Activated CD8-positive, alpha-beta memory T cell treated with anti-CD3 and anti-CD28 coated beads for 24 hours (primary cell): Measurements from ENCODE around the gene FBXW7.

ENCODE experiments used
- DNase-seq: peaks from one replicate; pipeline ENCODE4 v3.0.0-alpha.2; 2020

FBXW7 gene

DNA sequence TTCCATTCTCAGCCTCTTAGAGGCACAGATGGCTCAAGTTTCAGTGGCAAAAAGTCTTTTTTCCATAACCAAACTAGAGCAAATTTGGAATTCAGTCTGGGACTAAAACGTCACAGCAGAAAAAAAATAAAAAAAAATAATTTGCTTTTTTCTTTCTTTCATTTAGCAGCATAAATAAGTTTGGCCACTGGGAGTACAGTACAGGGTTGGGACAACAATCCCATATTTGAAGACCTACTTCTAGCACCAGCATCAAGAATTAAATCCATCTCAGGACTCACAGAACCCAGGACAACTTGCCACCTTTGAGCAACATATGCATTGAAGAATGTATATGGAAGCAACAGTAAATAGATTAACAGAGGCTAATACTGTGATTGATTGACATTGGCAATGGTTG is 214.0 kb downstream of the FBXW7 start:
- DNase-seq = no peak

DNA sequence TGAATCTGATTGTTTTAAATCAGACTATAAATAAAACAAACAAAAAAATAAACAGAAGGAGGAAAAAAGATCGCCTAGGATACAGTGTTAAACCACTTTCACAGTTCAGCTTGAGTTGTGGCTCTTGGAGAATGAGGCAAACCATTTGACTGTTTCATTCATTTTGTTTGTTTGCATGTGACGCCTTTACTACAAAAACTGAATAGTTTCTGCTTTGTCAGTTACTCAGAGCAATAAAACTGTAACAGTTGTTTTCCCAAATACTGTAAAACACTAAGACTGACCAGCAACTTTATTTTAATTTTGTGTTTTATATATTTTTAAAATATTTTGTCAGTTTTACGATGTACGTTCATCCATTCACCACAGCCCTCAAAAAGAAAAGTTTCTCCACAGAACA is 214.5 kb downstream of the FBXW7 start:
- DNase-seq = no peak

DNA sequence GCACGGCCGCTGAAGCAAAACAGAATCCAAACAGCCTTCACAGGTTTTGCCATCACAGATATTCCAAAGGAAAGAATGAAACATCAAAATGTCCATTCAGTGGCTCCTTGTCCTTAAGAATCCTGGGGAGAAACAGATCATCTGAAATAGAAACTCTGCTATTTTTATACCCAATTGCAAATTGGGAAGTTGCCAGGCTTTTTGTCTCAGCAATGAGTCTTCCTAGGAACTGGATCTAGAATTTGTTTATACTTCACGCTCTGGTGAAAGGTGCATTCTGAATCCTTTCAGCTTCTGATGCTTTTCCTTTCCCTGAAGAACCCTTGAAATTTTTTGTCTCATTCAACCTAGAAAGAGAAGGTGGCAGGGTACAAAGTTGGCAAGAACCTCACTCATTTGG is 218.9 kb downstream of the FBXW7 start:
- DNase-seq = no peak

DNA sequence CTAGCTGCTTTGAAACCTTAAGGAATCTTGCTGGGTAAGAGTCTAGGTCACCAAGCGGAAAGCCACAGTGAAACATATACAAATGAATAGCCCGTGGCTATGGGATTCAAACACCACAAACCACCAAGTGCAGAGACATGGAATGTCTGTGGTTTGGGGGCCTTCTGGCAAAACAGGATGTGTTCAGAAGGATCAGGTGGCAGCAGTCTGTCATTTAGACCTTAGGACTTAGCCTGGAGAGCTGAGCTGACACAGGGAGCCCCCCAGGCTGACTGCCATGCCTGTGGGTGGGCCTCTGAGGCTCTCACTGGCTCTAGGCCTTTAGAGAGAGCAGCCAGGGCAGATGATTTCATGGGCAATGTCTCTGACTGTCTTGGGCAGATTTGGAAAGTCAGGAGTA is 225.6 kb downstream of the FBXW7 start:
- no peak for DNase-seq

DNA sequence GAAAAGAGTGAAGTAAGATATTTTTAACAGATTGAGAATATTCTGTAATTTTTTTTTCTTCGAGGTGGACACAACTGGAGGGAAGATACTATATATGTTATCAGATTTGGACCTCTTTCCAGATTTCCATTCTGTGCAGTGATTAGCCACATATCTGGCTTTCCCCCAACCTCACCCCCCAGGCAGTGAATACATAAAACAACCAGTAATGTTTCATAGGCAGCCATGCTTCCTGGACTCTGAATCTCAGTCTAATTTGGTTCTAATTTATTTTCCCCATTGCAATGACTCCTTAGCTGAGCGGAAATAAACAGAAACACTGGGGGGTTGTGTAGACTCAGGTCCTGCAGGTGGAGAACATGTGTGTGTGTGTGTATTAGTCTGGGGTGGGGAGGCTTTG is 226.5 kb downstream of the FBXW7 start:
- DNase-seq = no peak

DNA sequence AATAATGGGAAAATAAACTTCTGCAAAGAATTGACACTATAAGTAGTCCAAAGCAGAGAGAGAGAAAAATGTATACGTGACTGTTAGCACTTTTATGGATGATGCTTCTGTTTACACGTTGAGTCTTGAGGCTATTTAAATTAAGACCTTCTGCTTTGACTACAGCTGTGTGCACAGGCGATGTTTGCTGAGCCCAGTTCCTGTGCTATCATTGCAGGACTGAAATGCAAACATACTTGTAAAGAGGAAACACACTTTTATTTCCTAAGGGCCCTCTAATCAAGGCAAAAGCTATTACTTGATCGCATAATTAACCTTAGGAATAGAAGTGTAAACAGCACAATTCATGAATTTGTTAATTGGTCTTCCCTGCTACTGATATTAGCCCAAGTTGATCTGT is 226.9 kb downstream of the FBXW7 start:
- no peak for DNase-seq

DNA sequence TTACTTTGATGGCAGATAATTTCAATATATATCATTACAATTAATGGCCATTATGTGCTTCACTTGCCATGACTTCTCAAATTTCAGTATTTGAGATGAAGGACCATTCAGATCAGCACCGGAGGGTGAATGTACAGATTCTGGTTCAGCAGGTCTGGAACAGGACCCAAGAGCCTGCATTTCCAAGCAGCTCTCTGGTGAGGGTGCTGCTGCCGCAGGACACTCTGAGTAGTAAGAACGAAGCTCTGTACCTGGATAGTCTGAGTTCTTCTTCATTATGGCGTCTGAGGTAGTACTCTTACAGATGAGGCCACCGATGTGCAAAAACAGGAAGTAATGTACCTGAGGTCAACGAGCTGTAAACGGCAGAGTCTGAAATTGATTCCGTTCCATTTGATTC is 228.2 kb downstream of the FBXW7 start:
- DNase-seq = no peak

DNA sequence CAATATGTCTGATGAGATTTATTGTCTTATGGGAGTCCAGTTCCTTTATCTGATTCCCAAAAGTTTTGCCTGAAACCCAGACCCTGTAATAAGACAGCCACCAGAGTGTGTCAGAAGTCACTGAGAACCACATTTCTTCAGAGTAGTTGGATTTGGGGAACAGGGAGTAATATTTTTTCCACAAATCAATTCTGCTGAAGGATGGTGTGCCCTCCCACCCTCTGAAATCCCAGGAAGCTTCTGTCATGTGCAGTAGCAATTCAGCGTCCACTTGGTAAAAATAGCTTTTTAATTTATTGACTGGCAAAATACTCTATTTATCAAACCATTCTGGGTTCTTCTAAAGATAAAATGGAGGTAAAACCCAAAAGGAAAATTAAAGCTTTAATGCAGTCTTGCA is 229.4 kb downstream of the FBXW7 start:
- no peak for DNase-seq

DNA sequence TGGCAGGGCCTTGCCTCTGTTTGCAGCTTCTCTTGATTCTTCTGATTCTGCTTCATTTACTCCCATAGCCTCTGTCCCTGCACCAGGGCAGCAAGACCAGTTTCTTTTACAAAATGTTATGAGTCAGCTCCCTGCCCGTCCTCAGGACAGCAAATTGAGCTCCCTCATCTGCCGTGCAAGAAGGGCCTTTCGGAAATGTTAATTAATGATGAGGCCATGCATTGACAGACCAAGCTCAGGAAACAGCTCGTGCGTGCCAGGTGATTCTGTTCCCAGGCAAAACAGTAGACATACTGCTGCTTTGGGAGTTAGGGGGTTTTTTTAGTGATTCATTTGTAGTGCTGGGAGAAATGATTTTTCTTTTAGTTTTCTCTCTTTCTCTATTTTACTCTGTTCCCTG is 231.7 kb downstream of the FBXW7 start:
- DNase-seq = no peak

DNA sequence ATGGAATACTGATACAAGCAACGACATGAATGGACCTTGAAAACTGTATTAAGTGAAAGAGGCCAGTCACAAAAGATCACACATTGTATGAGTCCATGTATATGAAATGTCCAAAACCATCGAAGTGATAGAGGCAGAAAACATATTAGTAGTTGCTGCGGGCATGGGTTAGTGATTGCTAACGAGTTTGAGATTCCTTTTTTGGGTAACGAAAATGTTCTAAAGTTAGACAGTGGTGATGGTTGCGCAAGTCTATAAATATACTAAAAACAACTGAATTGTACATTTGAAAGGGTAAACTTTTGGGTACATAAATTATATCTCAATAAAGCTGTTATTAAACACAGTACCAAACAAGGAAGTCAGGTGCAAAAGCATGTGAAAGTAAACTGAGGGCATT is 234.5 kb downstream of the FBXW7 start:
- DNase-seq = no peak

DNA sequence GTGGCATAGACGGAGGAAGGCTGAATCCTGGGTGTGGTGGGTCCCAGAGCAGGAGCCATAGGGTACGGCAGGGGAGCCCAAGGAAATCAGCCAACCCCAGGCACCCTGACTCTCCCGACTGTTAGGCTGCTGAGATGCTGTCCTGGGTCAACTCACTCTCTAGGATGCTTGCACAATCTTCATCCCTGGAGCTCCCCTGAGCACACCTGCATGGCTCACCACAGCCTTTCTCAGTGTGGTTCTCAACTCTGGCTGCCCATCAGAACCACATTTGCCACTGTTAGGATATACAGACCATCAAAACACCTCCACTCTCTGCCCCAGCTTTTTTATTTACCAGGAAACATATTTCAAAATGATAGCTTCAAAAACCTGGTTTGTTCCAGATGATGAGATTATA is 236.3 kb downstream of the FBXW7 start:
- DNase-seq = no peak

DNA sequence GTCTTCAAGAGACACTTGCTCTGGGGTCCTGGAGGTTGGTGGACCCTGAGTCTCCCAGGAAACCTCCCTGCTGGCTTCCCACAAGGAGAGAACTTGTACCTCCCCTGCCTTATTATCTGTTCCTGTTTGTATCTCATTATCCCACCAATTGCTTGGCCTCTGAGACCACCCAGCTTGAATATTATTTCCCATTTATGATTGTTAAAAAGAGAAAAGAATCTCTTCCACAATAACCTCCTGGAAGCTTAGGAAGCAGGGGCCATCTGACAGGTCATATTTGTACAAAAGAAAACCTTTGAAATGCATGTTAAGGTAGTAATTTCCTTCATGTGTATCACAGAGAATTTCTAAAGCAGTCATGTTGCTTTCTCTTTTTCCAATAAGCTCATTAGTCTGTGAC is 239.5 kb downstream of the FBXW7 start:
- DNase-seq = no peak

DNA sequence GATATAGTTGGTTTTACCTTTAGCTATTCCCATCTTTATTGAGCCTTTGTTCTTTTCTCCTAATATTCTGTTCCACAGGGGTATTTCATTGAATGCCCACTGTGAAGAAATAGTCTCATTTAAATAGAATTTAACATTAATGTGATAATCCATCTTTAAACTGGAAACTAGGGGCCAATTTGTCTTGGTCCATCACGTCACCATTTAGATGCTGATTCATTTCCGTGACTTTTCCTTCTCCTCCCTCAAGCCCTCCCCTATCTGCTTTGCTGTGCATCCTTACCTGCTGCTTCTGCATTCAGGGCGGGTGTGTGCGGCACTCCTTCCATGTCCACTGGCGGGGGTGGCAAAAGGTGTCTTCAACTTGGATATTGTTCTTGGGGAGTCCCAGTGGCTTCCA is 241.1 kb downstream of the FBXW7 start:
- DNase-seq = no peak

DNA sequence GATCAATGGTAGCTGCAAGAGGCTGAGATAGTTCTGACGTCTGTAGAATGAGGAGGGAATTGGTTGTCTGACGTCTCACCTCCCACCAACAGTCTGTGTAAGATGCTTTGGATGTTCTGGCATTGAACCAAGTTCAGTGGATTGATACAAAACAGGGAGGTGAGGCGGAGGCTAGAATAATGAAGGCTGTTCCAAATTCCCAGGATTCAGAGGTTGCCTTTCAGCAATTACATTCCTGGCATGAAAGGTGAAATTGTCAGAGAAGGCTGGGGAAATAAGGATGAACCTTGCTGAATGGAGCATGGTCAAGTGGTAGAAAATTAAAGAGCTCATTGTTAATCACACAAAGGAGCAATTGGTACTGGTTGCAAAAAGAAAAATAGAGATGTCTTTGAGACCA is 241.6 kb downstream of the FBXW7 start:
- no peak for DNase-seq

DNA sequence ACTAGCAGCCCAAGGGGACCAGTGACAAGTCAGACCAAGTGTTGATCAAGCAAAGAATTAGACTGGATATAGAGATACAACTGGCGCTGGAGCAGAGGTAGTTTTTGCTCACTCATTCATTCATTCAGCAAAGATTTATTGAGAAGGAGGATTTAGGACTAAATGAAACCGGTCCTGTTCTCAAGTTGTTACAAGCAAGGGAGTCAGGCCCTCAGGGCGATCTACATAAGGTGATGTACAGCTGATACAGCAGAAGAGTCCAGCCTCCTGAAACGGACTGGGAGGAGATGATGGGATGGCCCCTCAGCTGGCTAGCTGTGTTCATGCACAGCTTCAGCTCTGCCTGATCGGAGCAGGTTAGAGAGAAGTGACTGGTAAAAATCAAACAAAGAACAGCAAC is 242.4 kb downstream of the FBXW7 start:
- no peak for DNase-seq

DNA sequence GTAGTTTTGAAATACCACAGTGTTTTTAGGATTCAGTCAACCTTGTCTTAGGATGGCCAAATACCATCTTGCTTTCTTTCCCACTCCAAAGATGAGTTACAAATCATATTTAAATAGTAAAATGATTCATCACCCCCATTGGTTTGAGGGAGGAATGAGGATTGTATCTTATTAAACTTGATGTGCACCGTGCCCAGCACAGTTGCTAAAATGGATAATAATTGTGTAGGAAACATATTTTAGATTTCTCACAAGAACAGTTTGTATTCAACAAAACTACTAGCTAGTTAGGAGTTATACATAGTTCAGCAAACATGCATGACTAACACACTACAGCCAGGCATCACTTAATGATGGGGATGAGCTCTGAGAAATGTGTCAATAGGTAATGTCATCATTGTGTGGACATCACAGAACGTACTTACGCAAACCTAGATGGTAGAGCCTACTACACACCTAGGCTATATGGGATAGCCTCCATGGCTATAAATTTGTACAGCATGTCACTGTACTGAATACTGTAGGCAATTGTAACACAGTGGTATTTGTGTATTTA is 245.4 kb downstream of the FBXW7 start:
- no peak for DNase-seq

DNA sequence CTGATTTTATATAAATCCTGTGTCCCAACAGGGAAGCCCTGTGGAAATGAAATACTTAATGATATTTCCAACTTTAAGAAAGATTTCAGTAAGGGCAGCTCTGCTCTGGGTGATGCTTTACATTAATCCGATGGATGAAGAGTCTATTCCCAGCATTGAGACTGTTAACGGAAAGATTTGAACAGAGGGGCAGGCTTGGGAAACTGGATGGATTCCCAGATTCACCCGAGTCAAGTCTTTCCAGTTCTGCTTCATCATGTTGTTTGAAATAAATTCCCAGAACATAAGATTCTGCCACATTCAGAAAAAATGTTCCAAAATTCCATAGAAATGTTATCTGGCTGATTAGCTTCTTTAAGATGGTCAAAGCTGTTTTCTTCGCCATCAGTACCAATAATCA is 246.0 kb downstream of the FBXW7 start:
- DNase-seq = no peak

DNA sequence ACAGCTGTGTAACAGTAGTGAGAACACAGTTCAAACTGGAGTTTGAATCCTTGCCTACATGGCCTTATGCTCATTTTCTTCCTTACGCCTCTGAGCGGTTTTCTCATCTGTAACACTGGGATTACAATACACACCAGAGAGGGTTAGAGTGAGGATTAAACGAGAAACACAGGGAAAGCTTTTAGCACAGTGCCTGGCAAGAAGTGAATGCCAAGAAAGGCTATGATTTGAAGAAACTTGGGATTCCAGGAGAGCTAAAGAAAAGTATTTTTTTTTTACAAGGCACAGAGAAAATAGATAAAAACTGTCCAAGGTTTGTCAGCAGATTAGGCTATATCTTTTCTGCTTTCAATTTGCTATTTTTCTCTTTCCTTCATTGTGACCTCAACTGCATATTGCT is 246.4 kb downstream of the FBXW7 start:
- no peak for DNase-seq

DNA sequence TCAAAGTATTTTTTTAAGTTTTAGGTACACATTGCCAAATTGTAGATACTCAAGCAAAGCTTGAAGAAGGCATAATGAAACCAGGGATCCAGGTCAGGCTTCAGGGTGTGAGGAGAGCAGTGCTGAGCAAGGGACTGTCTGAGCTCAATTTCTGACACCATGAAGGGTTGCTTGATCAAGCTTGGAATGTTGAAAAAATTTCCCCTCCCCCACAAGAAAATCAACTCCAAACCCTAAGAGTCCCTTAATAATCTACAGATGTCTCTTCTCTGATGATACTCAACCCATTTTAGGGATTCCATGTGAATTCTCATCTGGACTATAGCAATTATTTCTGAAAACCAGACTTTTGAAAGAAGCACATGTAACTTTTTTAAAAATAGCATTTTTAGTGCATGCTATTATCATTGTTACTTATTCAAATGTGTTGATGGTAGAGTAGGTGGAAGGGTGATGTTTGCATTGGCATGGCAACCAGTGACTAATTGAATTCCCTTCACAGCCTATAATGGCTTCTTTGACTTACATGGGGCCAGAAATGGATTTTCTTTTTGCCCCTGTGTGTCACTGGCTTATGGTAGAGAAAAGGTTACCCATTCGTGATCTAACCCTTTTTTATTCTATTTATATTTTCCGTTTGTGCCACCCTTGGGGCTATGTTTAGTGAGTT is 252.0 kb downstream of the FBXW7 start:
- DNase-seq = no peak

DNA sequence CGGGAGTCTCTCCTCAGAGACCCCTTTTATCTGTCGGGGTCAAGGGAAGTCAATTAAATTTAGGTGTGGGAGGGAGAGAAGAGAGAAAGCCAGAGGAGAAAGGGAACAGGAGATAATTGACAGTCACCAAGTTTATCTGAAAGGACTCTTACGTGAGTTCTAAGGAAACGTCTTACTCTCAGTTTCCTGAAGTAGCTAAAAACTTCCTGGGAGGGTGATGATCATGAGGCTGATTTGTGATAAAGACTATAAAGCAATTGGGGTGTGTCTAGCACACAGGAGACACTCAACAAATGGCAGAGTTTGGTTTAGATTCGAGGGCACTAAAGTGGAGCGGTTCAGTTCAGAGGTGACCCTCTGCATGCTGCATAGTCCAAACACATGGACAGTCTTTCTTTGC is 254.1 kb downstream of the FBXW7 start:
- no peak for DNase-seq

DNA sequence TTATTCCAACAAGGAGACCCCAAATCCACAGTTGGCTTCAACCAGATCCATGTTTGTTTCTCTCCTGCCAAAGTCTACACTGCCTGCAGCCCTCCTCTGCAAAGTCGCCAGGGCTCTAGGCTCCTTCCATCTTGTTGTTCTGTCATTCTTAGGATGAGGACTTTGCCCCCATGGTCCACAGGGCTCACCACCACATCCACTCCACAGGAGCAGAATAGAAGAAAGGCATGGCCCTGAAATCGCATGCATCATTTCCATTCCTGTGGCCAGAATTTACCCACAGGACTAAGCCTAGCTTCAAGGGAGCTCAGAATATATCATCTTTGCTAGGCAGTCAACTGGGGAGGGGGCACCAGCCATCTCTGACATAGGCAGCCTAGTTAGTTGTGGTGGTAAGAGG is 254.7 kb downstream of the FBXW7 start:
- DNase-seq = no peak

DNA sequence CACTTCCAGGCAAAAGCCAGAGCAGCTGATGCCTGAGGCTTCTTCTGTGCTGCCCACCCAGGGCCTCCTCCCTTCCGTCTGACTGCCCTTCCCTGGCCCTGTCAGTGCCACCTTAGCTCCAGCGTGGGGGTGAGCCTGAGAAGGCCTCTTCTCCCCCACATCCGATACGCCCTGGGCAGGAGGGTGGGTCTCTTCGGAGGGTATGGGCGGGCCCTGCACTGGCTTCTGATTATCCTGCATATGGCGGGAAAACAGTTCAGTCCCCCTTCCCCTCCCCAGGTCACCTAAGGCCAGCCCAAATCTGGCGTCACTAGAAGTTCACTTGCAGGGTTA is 256.7 kb downstream of the FBXW7 start:
- no peak for DNase-seq

DNA sequence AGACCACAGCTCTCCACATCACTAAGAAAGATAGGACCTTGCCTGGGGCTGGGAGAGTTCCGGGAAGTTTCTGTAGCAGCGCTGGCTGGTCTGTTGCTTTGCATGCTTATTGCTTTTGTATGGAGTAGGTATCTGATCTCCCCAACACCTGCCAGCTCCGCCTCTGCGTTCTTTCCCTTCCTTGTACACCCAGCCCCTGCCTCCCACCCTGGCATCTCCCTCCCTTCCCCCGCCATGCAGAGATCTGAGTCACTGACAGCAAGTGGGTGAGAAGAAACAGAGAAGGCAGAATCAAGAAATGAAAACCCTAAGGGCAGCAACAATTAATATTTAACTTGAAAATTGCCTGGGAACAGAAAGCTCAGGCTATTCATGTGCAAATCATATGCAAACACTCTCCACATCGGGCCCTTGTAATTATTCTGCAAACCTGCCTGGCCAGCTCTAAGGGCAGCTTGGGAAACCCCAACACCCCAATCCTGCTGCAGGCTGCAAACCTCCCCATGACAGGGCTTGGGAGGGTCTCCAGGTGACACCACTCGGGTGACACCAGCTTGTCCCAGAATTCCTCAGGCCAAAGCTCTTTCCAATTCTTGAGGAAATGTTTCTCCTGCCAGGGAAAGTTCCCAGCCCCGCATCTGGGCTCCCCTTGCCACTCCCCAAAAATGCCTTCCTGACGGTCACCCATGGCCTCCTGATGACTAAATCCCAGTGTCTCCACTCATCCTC is 257.2 kb downstream of the FBXW7 start:
- DNase-seq = no peak

DNA sequence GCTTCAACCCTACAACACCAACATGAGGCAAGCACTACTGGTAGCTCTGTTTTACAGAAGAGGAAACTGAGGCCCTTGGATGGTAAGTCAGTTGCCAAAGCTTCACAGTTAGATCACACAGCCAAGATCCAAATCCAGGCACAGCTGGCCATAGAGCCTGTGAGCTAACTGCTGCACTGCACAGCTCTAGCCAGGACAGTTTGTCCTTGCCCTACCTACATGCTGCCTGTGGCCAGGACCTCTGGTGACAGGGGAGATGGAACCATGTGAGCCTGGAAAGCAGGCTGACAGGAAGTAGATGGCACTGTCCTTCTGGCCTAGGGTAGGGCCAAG is 257.8 kb downstream of the FBXW7 start:
- no peak for DNase-seq

DNA sequence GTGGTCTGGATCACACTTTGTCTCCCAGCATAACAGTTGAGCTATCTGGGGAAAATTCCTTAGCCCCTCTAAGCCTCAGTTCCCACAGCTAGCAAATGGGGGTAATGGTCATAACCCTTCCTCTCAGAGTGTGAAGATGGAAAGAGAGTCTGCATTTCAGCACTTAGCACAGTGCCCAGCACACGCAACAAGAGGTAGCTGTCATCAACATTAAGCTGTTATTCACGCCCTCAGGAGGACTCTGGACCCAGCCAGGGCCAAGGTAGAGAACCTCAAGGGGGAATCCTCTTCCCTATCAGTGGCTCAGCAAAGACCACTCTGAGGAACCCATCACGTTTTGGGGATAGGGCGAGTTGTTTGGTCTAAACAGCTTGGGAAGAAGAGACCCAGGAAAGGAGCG is 258.6 kb downstream of the FBXW7 start:
- DNase-seq = no peak
